ENCODE results near the gene BTBD2. TPM values are rescaled to one million over a fixed set of nuclear protein-coding genes. Genes with fewer than 3 reads are reported as not detected.
A peak's percentile ranks its signal among the peaks of the same experiment; 100 is the strongest.

BTBD2 gene
- 100 to 1,000 TPM in 1 of 4 donors, 10 to 100 TPM in 3; 90.4 to 129 (median 95.5) TPM for polyA plus RNA-seq (ENCODE audit: insufficient read length in 4 of 4)

- DNase-seq (ENCODE audit: low read depth in 4 of 4, low spot score in 3 of 4): peak; percentile 52 to 62 (median 59)
Observed at GRCh38 chr19:2015608-2015950, at the start of gene BTBD2. TSS of gene BTBD2 (minus strand) at chr19:2015714. CDS start at chr19:2015703, 11 bp downstream.

- no peak for DNase-seq (ENCODE audit: low read depth in 4 of 4, low spot score in 3 of 4)
Observed at GRCh38 chr19:2064788-2065524, 49.4 kb upstream of the BTBD2 start.

GRCh38 chr19:2064395-2064787 is 48.9 kb upstream of the BTBD2 start:
- no peak for DNase-seq (ENCODE audit: low read depth in 4 of 4, low spot score in 3 of 4)

GRCh38 chr19:2063824-2064223 is 48.3 kb upstream of the BTBD2 start:
- DNase-seq (ENCODE audit: low read depth in 4 of 4, low spot score in 3 of 4): no peak

GRCh38 chr19:2062770-2063169 is 47.3 kb upstream of the BTBD2 start:
- no peak for DNase-seq (ENCODE audit: low read depth in 4 of 4, low spot score in 3 of 4)

GRCh38 chr19:2062389-2062729 is 46.8 kb upstream of the BTBD2 start:
- no peak for DNase-seq (ENCODE audit: low read depth in 4 of 4, low spot score in 3 of 4)

- DNase-seq (ENCODE audit: low read depth in 4 of 4, low spot score in 3 of 4): peak; percentile 92 to 96 (median 96)
Observed at GRCh38 chr19:2061495-2062388, 46.2 kb upstream of the BTBD2 start.

- DNase-seq (ENCODE audit: low read depth in 4 of 4, low spot score in 3 of 4): no peak
Observed at GRCh38 chr19:2060884-2061494, 45.5 kb upstream of the BTBD2 start.

- DNase-seq (ENCODE audit: low read depth in 4 of 4, low spot score in 3 of 4): no peak
Observed at GRCh38 chr19:2059422-2060201, 44.1 kb upstream of the BTBD2 start.

- no peak for DNase-seq (ENCODE audit: low read depth in 4 of 4, low spot score in 3 of 4)
Observed at GRCh38 chr19:2058570-2059421, 43.3 kb upstream of the BTBD2 start.

- no peak for DNase-seq (ENCODE audit: low read depth in 4 of 4, low spot score in 3 of 4)
Observed at GRCh38 chr19:2057484-2058469, 42.3 kb upstream of the BTBD2 start.

GRCh38 chr19:2056837-2057192 is 41.3 kb upstream of the BTBD2 start:
- DNase-seq (ENCODE audit: low read depth in 4 of 4, low spot score in 3 of 4): no peak

GRCh38 chr19:2055931-2056836 is 40.7 kb upstream of the BTBD2 start:
- DNase-seq (ENCODE audit: low read depth in 4 of 4, low spot score in 3 of 4): no peak

- DNase-seq (ENCODE audit: low read depth in 4 of 4, low spot score in 3 of 4): no peak
Observed at GRCh38 chr19:2054763-2055162, 39.2 kb upstream of the BTBD2 start.

GRCh38 chr19:2053601-2054389 is 38.3 kb upstream of the BTBD2 start:
- DNase-seq (ENCODE audit: low read depth in 4 of 4, low spot score in 3 of 4): no peak

- no peak for DNase-seq (ENCODE audit: low read depth in 4 of 4, low spot score in 3 of 4)
Observed at GRCh38 chr19:2051773-2052704, 36.5 kb upstream of the BTBD2 start.

Data from left renal pelvis (tissue), 4 donors.